Measurements from ENCODE around the gene CACNA2D4. TPM values are rescaled to one million over a fixed set of nuclear protein-coding genes. Genes with fewer than 3 reads are reported as not detected.
A peak's percentile ranks its signal among the peaks of the same experiment; 100 is the strongest.

The CACNA2D4 gene
- total and polyA plus RNA-seq, 8 donors, result 0.60 to 3.1 (median 2.0) TPM

DNA sequence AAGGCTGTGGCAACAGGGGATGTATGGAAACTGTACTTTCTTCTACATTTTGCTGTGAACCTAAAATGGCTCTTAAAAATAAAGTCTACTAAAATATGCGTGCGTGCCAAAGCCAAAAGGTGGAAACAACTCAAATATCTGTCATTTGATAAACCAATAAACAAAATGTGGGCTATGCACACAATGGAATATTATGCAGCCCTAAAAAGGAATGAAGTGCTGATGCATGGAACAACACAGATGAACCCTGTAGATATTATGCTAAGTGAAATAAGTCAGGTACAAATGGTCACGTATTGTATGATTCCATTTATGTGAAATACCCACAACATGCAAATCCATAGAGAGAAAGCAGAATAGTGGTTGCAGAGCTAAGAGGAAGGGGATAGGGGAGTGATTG is 8.0 kb downstream of the CACNA2D4 start:
- Histone ChIP-seq H3K9me3 (no peaks in the 10 kb centered on the region), H3K27me3 (no peaks in the 10 kb centered on the region), H3K36me3 (no peaks in the 10 kb centered on the region), H3K4me1 (no peaks in the 10 kb centered on the region), H3K4me3 (no peak overlapping the region), H3K27ac (no peak overlapping the region)
- DNase-seq (no peak), ATAC-seq (no peak), FAIRE-seq (no peak)
- WGBS, 2 donors, result 74 to 88% methylated on average over 3 of the region's 3 CpGs
- TF ChIP-seq, protein P1, sequence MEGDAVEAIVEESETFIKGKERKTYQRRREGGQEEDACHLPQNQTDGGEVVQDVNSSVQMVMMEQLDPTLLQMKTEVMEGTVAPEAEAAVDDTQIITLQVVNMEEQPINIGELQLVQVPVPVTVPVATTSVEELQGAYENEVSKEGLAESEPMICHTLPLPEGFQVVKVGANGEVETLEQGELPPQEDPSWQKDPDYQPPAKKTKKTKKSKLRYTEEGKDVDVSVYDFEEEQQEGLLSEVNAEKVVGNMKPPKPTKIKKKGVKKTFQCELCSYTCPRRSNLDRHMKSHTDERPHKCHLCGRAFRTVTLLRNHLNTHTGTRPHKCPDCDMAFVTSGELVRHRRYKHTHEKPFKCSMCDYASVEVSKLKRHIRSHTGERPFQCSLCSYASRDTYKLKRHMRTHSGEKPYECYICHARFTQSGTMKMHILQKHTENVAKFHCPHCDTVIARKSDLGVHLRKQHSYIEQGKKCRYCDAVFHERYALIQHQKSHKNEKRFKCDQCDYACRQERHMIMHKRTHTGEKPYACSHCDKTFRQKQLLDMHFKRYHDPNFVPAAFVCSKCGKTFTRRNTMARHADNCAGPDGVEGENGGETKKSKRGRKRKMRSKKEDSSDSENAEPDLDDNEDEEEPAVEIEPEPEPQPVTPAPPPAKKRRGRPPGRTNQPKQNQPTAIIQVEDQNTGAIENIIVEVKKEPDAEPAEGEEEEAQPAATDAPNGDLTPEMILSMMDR (IDR thresholded peaks at IDR 0.05), result no peak
- intact Hi-C loops (cut with DNase I), result no loop called here

DNA sequence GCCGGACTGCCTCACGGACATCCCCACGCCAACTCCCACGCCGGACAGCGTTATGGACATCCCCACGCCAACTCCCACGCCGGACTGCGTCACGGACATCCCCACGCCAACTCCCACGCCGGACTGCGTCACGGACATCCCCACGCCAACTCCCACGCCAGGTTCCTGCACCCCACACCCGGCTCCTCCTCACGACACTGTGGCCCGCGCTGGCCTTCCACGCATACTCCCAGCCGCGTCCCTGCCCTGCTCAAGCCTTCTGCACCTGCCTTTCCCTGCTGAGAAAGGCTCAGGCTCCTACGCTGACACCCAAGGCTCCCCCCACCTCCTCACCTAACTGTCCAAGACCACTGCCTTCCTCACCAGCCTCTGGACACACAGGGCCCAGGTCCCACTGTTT is 9.7 kb downstream of the CACNA2D4 start:
- intact Hi-C loops (cut with DNase I), result no loop called here

DNA sequence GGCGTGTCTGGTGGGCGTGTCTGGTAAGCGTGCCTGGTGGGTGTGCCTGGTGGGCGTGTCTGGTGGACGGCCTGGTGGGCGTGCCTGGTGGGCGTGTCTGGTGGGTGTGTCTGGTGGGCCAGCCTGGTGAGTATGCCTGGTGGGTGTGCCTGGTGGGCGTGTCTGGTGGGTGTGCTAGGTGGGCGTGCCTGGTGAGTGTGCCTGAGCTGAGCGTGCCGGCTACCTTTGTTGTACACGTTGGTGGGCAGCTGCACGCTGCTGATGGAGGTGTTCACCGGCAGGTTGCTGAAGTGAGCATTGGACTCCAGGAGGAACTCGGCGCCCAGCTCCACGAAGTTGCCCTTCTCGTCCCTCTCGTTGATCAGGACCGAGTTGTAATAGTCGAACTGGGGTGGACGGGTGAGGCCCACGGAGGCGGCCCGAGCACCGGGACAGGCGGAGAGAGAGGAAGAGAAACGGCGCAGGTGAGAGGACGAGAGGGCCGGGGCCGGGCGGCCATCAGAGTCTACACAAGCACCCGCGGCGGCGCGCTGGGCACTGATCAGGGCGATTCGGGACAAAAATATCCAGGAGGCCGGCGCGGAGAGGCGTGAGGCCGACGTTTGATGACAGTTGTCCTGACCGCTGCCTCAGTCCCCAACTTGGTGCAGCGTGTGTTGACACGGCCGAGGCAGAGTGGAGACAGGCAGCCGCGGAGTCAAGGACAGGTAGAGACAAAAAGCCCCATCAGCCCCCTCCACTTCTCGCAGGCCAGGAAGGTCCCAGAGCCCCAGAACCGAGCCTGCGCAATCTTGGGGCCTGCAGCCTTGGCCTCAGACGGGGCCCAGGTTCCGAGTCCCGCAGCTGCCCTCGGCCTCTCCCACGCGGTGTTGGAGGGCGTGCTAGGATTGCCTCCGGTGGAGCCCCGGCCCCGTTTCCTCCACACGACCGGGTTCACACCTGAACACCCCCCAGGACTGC is 10.5 kb downstream of the CACNA2D4 start:
- peak overlapping the region in 2 of 4 donors; percentile 20 to 41 for H3K4me3 ChIP-seq
- ATAC-seq (peak; percentile 40 to 78 (median 58)), FAIRE-seq (no peak), DNase-seq (peak in 2 of 6 donors; percentile 17 to 68)
- 19 to 24% methylated on average over 63 to 67 of the region's 67 CpGs for WGBS, 2 donors
- intact Hi-C loops (cut with DNase I), result no loop called here
- H3K36me3 ChIP-seq, result no peaks in the 10 kb centered on the region
- H3K27me3 ChIP-seq, result no peaks in the 10 kb centered on the region
- H3K4me1 ChIP-seq, result no peaks in the 10 kb centered on the region
- TF ChIP-seq, protein P1 (IDR thresholded peaks at IDR 0.05), result no peak
- H3K27ac ChIP-seq, result no peak overlapping the region
- H3K9me3 ChIP-seq, result no peaks in the 10 kb centered on the region

More for the DNA sequence above, 9.7 kb downstream of the CACNA2D4 start:
- Histone ChIP-seq H3K9me3 (no peaks in the 10 kb centered on the region), H3K4me1 (no peaks in the 10 kb centered on the region), H3K4me3 (no peak overlapping the region), H3K36me3 (no peaks in the 10 kb centered on the region), H3K27ac (no peak overlapping the region), H3K27me3 (no peaks in the 10 kb centered on the region)
- ATAC-seq (no peak), DNase-seq (peak in 1 of 6 donors; percentile 8), FAIRE-seq (no peak)
- TF ChIP-seq, protein P1 (IDR thresholded peaks at IDR 0.05), result no peak
- 93% methylated on average over 26 of the region's 26 CpGs for WGBS, 2 donors

DNA sequence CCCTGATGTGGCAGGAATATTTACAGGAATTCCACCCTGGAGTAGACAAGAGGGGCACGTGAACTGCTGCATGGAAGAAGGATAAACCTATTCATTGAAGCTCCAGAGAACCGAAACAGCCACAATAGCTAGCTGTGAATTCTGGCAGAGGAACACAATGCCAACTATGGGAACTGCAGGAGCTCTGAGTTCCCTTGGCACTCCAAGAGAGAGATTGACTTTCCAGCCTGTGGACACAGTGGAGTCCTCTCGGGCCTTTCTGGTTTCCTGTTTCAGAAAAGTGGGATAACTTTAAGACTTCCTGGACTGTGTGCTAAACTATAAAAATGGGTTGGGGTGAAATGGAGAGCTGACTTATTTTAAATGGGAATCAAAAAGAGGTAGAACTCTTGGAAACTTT is 11.9 kb downstream of the CACNA2D4 start:
- ATAC-seq, result no peak
- Histone ChIP-seq H3K4me3 (no peak overlapping the region), H3K27ac (no peak overlapping the region), H3K36me3 (no peaks in the 10 kb centered on the region), H3K4me1 (no peaks in the 10 kb centered on the region), H3K9me3 (no peaks in the 10 kb centered on the region), H3K27me3 (no peaks in the 10 kb centered on the region)
- no peak for FAIRE-seq
- no peak for DNase-seq
- intact Hi-C loops (cut with DNase I), result no loop called here
- TF ChIP-seq, protein P1 (IDR thresholded peaks at IDR 0.05), result no peak
- 39 to 42% methylated on average over 3 of the region's 3 CpGs for WGBS, 2 donors

DNA sequence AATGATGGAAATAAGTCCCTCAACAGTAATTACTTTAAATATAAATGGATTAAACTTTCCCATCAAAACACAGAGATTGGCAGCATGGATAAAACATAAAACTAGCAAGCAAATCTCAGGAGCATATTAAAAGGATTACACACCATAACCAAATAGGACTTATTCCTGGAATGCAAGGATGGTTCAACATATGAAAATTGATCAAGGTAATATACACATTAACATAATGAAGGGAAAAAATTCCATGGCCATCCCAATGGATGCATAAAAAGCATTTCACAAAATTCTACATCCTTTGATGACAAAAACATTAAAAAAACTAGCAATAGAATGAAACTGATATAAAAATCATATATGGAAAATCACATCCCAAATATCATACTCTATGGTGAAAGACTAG is 13.6 kb downstream of the CACNA2D4 start:
- no peak for ATAC-seq
- DNase-seq, result no peak
- intact Hi-C loops (cut with DNase I), result no loop called here
- no peaks in the 10 kb centered on the region for H3K36me3 ChIP-seq
- no peak for FAIRE-seq
- no peak overlapping the region for H3K27ac ChIP-seq
- TF ChIP-seq, protein P1 (IDR thresholded peaks at IDR 0.05), result no peak
- no peaks in the 10 kb centered on the region for H3K27me3 ChIP-seq
- no peaks in the 10 kb centered on the region for H3K9me3 ChIP-seq
- no peak overlapping the region for H3K4me3 ChIP-seq
- no peaks in the 10 kb centered on the region for H3K4me1 ChIP-seq
